ENCODE data around the gene AOPEP.

DNA sequence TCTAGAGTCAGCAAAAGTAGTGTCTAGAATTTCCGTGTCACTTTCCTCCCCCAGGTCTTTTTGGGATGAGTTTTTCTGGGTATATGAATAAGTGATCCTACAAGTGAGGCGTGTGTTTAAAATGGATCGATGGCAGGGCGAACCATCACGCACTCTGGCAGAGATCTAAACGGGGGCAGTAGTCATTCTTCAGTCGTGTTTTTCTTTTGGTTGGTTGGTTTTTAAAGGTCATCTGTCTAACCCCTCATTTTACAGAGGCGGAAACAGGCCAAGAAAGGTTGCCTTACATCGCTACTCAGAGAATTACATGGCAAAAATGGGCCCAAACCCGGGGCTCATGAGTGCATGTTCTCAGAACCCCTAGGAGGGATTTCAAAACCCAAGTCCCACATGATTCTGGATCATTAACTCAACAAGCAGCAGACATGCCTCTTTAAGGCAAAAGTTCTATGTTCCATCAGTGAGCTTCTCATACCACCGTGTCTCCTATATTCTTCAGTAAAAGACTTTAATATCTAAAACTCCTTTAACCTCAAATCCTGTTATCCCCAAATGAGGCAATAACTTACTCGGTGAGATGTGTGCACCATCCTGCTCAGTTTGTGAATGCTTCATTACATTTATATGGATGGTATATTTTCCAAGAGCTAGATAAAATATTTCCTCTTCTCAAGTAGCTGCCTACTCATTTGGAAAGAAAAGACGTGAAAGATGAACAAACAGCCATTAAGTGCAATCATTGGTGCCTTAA lies 145.8 kb downstream of the AOPEP start:
- TF ChIP-seq, protein P1, sequence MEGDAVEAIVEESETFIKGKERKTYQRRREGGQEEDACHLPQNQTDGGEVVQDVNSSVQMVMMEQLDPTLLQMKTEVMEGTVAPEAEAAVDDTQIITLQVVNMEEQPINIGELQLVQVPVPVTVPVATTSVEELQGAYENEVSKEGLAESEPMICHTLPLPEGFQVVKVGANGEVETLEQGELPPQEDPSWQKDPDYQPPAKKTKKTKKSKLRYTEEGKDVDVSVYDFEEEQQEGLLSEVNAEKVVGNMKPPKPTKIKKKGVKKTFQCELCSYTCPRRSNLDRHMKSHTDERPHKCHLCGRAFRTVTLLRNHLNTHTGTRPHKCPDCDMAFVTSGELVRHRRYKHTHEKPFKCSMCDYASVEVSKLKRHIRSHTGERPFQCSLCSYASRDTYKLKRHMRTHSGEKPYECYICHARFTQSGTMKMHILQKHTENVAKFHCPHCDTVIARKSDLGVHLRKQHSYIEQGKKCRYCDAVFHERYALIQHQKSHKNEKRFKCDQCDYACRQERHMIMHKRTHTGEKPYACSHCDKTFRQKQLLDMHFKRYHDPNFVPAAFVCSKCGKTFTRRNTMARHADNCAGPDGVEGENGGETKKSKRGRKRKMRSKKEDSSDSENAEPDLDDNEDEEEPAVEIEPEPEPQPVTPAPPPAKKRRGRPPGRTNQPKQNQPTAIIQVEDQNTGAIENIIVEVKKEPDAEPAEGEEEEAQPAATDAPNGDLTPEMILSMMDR (IDR thresholded peaks at IDR 0.05; ENCODE audit: insufficient read depth, low read length, poor library complexity, severe bottlenecking): no peak
- TF ChIP-seq EZH2phosphoT487 (conservative IDR thresholded peaks at IDR 0.05; ENCODE audit: low read length): no peak

All from SU-DHL-6 (cell line).